Daoy (cell line): ENCODE results near the gene DLX2. TPM values are rescaled to one million over a fixed set of nuclear protein-coding genes. Genes with fewer than 3 reads are reported as not detected.
A peak's percentile ranks its signal among the peaks of the same experiment; 100 is the strongest.

Experiments
- DNase-seq: peaks from one replicate; pipeline ENCODE4 v3.0.0-alpha.2; 2015; ENCODE audit warnings: low read depth
- total RNA-seq: library from RNA; depleted of rRNA; stranded (reverse); fragments of >200 nt; shearing (Covaris generic); gene quantifications from 2 replicates; pipeline ENCODE4 v1.2.3, GENCODE V29; 2014; rRNA removed

Gene DLX2
- total RNA-seq, 1 experiment from 2014 or later = 2.2 TPM

DNA sequence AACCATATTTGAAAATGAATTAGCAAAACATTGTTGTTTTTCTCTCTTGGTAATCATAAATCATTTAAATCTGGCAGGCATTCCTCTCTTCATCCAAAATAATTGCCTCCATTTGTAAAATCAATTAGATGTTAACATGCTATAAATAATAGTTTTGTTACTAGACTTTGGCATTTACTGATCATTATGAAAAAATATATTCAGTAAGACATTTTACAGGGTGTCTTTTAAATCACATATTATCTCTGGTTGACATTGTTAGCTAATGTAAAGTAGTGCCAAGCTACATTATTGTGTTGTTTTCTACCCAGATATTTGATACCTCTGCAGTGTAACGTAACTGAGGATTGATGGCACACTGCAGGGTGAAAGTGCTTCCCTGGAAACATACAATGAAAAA, 49.2 kb downstream of the DLX2 start:
- no peak for DNase-seq

GRCh38 chr2:172052000-172052983, 50.4 kb downstream of the DLX2 start:
- DNase-seq = peak; percentile 13

- DNase-seq = no peak
Measured at GRCh38 chr2:172050479-172051125, 52.1 kb downstream of the DLX2 start.

DNA sequence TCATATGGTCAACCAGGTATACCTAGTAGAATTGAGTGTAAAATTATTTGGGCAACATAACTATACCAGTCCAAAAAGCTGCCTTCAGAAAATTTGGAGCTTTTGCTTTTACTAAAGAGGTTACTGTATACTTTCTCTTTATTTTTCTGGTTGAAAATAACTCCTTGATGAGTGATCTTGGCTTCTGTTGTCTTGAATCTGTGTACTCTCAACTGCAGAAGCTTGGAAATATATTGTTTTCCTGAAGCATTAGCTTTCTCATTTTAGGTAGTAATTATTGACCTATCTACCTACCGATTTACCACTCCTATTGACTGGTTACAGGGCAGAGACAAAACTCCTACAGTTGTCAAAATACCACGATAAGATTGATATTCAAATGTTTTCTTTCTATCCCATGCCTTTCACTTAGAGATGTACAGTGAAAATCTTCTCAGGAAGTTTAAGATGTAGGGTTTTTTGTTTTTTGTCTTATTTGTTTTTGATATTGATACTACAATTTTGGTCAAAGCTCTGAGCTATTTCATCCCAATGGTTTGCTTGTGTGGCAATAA, 53.1 kb downstream of the DLX2 start:
- no peak for DNase-seq

Other genes starting within 250 kb of the DLX2 start
- 23.1 and 23.8 TPM in 2 replicates for gene SLC25A12, start 208.7 kb downstream of the DLX2 start, total RNA-seq
- gene HAT1, start 180.4 kb downstream of the DLX2 start, total RNA-seq = 91.9 and 121 TPM in 2 replicates
- 6.9 and 16.5 TPM in 2 replicates for gene METAP1D, start 102.9 kb downstream of the DLX2 start, total RNA-seq
- 7.3 and 7.4 TPM in 2 replicates for gene DLX1, start 17.4 kb downstream of the DLX2 start, total RNA-seq